ENCODE data around the gene RIN1.
A peak's percentile ranks its signal among the peaks of the same experiment; 100 is the strongest.
"Not testable (repeated sequence)": the region's sequence is repeated elsewhere in the genome, so short reads cannot be mapped to it uniquely, and the experiment has no call there.

RIN1 gene

GRCh38 chr11:66318600-66318970 lies 17.6 kb downstream of the RIN1 start:
- DNase-seq (ENCODE audit: low spot score): no peak

- peak; percentile 68 for DNase-seq (ENCODE audit: low spot score)
These were observed 18.3 kb downstream of the RIN1 start for GRCh38 chr11:66317723-66318599.

- DNase-seq (ENCODE audit: low spot score): peak; percentile 33
These were observed 18.9 kb downstream of the RIN1 start for GRCh38 chr11:66317322-66317722.

GRCh38 chr11:66316849-66317251 lies 19.4 kb downstream of the RIN1 start, which contains the start of gene CD248:
CD248 (minus strand) TSS chr11:66317044; CDS start chr11:66317027, 17 bp downstream.
- DNase-seq (ENCODE audit: low spot score): no peak

- DNase-seq (ENCODE audit: low spot score): no peak
These were observed 20.1 kb downstream of the RIN1 start for GRCh38 chr11:66315921-66316811.

- DNase-seq (ENCODE audit: low spot score): no peak
These were observed 20.7 kb downstream of the RIN1 start for GRCh38 chr11:66315498-66315885.

GRCh38 chr11:66314561-66315497 lies 21.4 kb downstream of the RIN1 start:
- no peak for DNase-seq (ENCODE audit: low spot score)

- DNase-seq (ENCODE audit: low spot score): no peak
These were observed 22.1 kb downstream of the RIN1 start for GRCh38 chr11:66314186-66314501.

- DNase-seq (ENCODE audit: low spot score): no peak
These were observed 22.7 kb downstream of the RIN1 start for GRCh38 chr11:66313321-66314185.

GRCh38 chr11:66312549-66313320 lies 23.5 kb downstream of the RIN1 start:
- DNase-seq (ENCODE audit: low spot score): peak; percentile 98

GRCh38 chr11:66311965-66312548 lies 24.2 kb downstream of the RIN1 start:
- peak; percentile 99 for DNase-seq (ENCODE audit: low spot score)

- DNase-seq (ENCODE audit: low spot score): no peak
These were observed 24.7 kb downstream of the RIN1 start for GRCh38 chr11:66311470-66311964.

- not testable (repeated sequence) for DNase-seq (ENCODE audit: low spot score)
These were observed 25.3 kb downstream of the RIN1 start for GRCh38 chr11:66310803-66311440.

GRCh38 chr11:66310324-66310723 lies 25.9 kb downstream of the RIN1 start:
- DNase-seq (ENCODE audit: low spot score): no peak

- no peak for DNase-seq (ENCODE audit: low spot score)
These were observed 26.8 kb downstream of the RIN1 start for GRCh38 chr11:66309475-66309874.

GRCh38 chr11:66302656-66303055 lies 33.6 kb downstream of the RIN1 start:
- no peak for DNase-seq (ENCODE audit: low spot score)

- no peak for DNase-seq (ENCODE audit: low spot score)
These were observed 37.0 kb downstream of the RIN1 start for GRCh38 chr11:66299186-66299585.

- DNase-seq (ENCODE audit: low spot score): no peak
These were observed 38.6 kb downstream of the RIN1 start for GRCh38 chr11:66297610-66298009.

All from CD4-positive, alpha-beta T cell treated with Interleukin-6 at 100 ng/mL for 8 hours (primary cell).